Stomach (tissue), 4 donors: ENCODE results near the gene TUBB1.

Experiments used
- CTCF ChIP-seq, 7 experiments: fragments of 450-650 bp in 4 of 7; fragments of 200-600 bp in 3 of 7; sonication (generic) in 3 of 7; IDR thresholded peaks; one replicate each; pipeline ENCODE4 v1.5.1; 2016 to 2019; ENCODE audit warnings: antibody characterized with exemption in 7 of 7, control low read depth in 2 of 7, mild to moderate bottlenecking in 1 of 7
- POLR2A ChIP-seq, 4 donors: fragments of 450-650 bp; IDR thresholded peaks; one replicate each; pipeline ENCODE4 v1.6.1; 2016; ENCODE audit warnings: antibody characterized with exemption in 4 of 4, control low read depth in 2 of 4, mild to moderate bottlenecking in 1 of 4, moderate library complexity in 1 of 4

DNA sequence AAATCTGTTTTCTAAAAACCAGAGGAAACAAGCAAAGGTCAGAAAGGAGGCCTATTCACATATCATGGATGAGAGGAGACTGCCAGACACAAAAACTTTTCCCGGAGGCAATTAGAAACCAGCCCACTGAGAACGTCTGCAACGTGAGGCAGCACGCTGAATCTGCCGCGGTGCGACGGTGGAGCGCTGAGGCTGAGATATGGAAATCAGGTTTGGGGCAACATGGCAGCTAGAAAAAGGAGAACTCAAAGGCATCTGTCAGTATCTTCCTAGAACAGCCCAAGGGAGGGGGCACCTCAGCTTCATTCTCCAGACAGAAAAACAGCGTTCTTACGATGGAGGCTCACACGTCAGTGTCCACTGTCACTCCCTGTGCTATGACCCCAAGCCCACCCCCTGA, 18.2 kb downstream of the TUBB1 start:
- no peak for TF ChIP-seq POLR2A (IDR thresholded peaks at IDR 0.05)
- no peak for TF ChIP-seq CTCF (IDR thresholded peaks at IDR 0.05)
